HG02763 (cell line): Measurements from ENCODE around the gene CAMKK1.
"Not testable (repeated sequence)": the region's sequence is repeated elsewhere in the genome, so short reads cannot be mapped to it uniquely, and the experiment has no call there.

Source experiments
- ATAC-seq: cut with Tn5 transposase; IDR thresholded peaks from one replicate; pipeline ENCODE4 v1.9.1; 2021; ENCODE audit warnings: mild to moderate bottlenecking, moderate library complexity; ENCODE audit not compliant: unreplicated experiment

The CAMKK1 gene

GRCh38 chr17:3848229-3848835 lies 44.5 kb downstream of the CAMKK1 start:
- ATAC-seq, result no peak

GRCh38 chr17:3847165-3847670 lies 45.6 kb downstream of the CAMKK1 start:
- no peak for ATAC-seq

GRCh38 chr17:3846437-3847164 lies 46.3 kb downstream of the CAMKK1 start:
- ATAC-seq, result no peak

DNA sequence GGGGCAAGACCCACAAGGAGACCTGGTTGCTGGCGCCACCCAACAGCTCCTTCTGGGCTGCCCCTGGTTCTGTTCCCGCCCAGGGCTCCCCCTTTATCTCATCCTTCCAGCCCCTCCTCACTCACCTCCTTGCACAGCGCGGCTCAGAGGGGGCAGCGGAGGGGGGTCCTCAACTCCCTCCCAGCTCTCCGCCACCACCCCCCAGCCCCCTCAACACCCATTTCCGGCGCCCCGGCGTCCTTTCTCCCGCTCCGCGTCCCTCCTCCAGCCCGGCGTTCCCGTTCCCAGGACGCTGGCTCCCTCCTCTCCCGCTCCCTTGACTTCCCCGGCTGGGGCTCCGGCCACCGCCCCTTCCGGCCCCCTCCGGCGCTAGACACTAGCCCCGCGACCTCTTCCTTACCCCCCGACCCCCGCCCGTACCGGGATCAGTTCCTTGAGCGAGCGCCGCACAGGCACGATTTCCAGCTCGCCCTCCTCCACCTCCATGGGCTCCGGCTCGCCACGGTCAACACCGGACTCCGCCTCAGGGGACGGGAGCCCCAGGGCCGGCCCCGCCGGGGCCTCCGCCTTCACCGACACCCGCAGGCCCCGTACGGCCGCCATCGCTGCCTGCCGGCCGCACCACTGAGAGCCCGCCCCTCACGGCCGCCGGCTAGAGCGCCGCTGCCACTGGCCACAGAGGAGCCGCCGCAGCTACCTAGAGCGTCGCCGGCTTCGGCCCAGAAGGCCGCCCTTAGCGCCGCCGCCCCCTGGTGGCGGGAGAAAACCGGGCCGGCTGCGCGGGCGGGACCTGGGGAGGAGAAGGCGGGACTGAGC lies 47.0 kb downstream of the CAMKK1 start, which contains the start of gene NCBP3:
NCBP3 (minus strand) TSS at position 626 of the 816 bp plus-strand sequence; CDS start at position 603, 23 bp downstream.
- peak; percentile 98 for ATAC-seq

DNA sequence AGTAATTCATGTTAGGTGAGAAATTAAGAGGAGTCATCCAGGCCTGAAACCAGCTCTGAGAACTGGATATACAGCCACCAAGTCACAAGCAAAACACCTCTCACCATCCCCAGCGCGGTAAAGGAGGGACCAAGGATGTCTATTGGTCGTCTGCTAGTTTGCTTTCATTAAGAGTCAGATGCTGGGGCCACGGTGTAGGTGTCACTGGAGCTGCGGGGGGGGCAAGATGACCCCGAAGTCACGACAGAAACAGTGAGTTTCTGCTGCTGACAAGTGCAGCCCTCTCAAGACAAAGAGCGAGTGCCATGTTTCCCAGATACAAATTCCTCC lies 47.6 kb downstream of the CAMKK1 start:
- ATAC-seq, result no peak

GRCh38 chr17:3844556-3844955 lies 48.3 kb downstream of the CAMKK1 start:
- not testable (repeated sequence) for ATAC-seq

GRCh38 chr17:3843935-3844516 lies 48.8 kb downstream of the CAMKK1 start:
- ATAC-seq, result no peak

GRCh38 chr17:3838206-3838605 lies 54.6 kb downstream of the CAMKK1 start:
- no peak for ATAC-seq

GRCh38 chr17:3836551-3836950 lies 56.3 kb downstream of the CAMKK1 start:
- ATAC-seq, result no peak

DNA sequence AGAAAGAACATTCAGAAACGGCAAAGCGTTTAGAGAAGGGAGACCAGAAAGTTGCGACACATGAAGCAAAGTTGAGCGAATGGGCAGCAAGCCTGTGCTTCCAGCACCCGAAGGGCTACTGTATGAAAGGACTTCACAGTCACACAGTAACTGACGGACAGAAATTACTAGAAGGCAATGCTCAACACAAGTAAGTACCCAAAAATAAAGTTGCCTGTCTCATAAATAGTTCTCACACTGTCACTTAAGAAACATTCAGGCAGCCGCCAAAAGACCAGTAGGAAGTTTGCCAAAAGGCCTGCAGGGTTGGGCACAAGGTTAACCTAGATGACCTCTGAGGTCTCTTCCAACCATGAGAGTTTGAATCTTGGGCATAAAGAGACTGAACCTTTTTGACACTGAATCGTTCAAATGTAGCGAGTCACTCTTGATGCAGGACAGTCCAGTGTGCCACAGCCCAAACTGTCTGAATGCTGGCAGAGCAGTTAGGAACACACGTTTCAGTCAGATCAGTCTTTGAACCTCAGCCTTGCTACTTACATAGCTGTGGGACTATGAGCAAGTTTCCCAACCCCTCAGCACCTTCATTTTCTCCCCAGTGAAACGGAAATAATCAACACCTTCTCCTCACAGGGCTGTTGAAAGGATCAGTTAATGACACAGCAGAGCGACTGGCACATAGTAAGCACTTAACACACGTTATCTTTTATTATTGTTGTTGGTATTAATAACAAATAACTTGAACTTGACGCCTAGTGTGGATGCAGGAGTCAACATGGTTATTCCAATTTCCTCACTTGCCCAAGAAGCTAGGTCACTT lies 57.2 kb downstream of the CAMKK1 start:
- no peak for ATAC-seq

- ATAC-seq, result no peak
Observed at GRCh38 chr17:3834811-3835210, 58.0 kb downstream of the CAMKK1 start.

GRCh38 chr17:3828852-3829232 lies 64.0 kb downstream of the CAMKK1 start:
- no peak for ATAC-seq

DNA sequence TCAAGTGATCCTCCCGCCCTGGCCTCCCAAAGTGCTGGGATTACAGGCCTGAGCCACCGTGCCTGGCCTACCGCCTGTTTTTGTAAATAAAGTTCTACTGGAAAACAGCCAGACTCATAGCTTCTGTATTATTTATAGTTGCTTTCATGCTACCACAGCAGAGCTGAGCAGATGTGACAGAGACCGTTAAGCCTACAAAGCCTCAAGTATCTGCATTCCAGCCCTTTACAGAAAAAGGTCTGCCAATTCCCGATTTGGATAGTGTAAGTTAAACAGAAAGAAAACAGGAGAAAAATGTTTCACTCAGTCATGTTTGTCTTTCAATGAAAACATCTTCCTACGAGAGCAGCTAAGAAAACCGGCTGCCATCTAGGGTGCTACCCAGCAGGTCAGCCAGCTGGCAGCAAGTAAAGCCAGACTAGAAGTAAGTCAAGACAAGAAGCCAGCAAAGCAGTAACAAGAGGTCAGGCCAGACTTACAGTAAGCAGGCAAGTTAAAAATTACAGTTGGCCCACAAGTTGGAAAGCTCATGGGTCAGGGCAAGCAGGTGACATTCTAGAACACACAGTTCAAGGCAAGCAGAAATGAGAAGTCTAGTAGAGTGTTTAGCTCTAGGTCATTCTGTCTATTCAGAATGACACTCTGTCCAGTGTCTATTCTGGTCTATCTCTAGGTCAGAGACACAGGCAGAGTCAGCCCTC lies 64.6 kb downstream of the CAMKK1 start:
- ATAC-seq, result no peak

- ATAC-seq, result no peak
Observed at GRCh38 chr17:3827124-3827773, 65.6 kb downstream of the CAMKK1 start.

DNA sequence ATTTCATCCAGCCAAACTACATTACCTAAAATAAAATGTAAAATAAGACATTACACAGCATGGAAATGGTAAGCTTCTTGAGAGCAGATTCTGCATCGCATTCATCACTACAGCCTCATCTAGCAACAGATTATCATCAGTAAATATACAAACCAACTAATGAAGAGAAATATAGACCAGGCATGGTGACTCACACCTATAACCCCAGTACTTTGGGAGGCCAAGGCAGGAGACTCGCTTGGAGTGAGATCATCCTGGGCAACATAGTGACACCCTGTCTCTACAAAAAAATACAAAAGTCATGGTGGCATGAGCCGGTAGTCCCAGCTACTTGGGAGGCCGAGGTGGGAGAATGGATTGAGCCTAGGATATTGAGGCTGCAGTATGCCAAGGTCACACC lies 66.7 kb downstream of the CAMKK1 start:
- no peak for ATAC-seq

DNA sequence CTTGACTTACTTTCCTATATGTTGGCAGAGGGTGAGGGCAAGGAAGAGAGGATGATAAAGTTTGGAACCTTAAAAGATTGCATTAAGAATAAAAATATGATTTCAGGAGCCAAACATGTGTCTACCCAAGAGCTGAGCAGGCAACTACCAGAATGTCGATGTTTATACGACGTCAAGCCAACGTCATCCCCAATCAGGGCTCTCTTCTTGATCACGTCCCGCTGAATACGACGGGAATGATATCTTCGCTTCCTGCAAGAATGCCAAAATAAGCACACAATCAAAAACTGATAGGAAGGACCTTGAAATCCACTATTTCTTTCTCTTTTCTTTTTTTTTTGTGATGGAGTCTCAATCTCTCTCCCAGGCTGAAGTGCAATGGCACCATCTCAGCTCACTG lies 71.8 kb downstream of the CAMKK1 start:
- no peak for ATAC-seq

DNA sequence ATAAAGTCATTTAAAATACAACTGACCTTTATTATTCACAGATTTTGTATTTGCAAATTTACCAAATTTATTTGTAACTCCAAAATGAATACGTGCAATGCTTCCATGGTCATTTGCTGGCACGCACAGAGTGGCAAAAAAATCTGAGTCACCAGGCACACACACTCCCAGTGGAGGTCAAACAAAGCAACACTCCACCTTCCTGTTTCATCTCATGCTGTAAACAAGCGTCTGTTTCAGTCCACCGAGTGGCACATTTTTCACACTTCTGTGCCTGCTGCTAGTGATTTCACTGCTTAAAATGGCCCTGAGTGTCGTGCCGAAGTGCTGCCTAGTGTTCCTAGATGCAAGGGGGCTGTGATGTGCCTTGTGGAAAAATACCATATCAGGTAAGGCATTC lies 74.1 kb downstream of the CAMKK1 start:
- no peak for ATAC-seq

DNA sequence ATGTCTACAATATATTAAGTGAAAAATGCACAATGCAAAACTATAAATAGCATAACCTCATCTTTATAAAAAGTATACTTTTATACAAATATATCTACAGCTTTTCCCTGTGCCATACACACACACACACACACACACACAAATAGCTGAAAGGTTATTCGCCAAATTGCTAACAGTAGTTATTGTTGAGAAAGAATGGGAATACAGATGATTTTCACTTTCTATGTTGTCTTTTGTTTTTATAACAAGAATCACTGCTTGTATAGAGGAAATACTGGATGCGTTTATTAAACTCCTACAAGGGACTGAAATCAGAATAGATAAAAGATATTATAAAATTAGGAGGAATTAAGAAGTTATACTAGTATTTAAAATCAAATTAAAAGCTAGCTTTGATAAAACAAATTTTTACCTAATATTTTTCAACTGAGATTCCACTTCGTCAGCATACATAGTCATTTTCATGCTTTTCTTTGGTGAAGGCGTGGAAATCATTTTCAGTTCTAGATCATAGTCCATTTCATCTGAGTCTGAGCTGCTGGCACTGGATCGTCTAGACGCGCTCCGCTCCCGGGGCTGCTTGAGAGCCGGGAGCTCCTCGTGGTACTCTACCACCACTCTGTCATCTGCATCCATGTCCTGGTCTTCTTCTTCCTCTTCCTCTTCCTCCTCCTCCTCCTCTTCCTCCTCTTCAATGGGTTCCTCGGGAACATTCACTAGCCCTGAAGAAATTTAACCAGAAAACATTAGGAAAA lies 74.8 kb downstream of the CAMKK1 start:
- no peak for ATAC-seq

GRCh38 chr17:3815925-3816324 lies 76.9 kb downstream of the CAMKK1 start:
- no peak for ATAC-seq
